HG03139 (cell line): ENCODE data around the gene SGSM2.
A peak's percentile ranks its signal among the peaks of the same experiment; 100 is the strongest.

Source experiments
- ATAC-seq: cut with Tn5 transposase; IDR thresholded peaks from one replicate; pipeline ENCODE4 v1.9.1; 2021; ENCODE audit not compliant: unreplicated experiment

SGSM2 gene

DNA sequence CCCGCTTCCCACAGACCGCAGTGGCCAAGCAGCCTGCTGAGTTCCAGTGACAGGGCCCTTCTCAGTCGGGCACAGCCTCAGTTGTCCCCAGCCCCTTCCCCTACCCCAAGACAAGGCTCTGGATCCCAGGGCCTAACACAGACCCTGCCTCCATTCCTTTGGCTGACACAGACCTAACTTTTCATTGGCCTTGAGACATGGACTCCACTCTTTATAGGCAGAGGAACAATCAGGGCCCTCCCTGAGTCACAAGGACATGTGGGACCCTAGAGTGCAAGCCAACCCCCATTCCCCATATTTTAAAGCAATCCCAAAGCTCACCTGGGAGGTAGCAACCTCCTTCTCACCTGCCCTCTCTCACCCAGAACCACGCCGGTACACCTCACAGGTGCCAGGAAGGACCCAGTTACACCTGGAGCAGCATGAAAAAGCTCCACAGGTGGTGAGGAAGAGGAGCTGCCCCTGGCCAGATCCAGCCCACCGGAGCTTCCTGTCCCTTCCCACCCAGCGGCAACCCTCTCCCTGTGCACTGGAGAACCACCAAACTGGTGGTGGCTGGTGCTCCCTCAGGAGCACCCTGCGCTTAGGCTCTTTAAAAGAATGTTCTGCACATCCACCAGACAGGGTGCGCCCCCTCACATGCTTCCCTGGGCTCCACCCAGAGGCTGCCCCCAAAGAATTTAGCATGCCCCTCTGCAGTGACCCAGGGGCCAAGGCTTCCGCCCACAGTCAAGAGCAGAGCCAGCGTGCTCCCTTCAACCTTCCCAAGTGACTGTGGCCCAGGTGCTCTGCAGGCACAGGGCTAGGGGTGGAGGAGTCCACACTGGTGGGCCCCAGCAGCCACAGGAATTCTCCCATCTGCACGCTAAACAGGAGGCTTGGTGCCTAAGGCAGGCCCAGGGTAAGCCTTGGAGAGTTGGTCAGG, 60.2 kb downstream of the SGSM2 start:
- ATAC-seq: no peak

DNA sequence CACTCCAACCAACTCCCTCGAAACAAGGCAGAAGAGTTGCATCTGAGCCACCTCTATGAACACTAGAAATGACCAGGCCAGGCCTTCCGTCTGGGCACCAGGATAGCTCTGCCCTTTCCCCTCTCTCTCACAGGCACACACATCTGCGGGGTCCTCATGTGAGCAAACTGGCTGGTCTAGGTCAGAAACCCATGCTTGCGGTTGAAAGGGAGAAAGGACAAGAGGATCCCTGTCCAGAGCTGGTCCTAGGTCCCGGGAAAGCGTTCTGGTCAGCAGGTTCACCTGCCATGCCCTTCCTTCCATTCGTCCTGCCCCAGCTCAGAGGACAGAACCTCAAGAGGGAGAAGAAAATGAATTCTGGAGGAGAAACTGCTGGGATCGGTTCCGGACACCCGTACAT, 60.9 kb downstream of the SGSM2 start:
- no peak for ATAC-seq

DNA sequence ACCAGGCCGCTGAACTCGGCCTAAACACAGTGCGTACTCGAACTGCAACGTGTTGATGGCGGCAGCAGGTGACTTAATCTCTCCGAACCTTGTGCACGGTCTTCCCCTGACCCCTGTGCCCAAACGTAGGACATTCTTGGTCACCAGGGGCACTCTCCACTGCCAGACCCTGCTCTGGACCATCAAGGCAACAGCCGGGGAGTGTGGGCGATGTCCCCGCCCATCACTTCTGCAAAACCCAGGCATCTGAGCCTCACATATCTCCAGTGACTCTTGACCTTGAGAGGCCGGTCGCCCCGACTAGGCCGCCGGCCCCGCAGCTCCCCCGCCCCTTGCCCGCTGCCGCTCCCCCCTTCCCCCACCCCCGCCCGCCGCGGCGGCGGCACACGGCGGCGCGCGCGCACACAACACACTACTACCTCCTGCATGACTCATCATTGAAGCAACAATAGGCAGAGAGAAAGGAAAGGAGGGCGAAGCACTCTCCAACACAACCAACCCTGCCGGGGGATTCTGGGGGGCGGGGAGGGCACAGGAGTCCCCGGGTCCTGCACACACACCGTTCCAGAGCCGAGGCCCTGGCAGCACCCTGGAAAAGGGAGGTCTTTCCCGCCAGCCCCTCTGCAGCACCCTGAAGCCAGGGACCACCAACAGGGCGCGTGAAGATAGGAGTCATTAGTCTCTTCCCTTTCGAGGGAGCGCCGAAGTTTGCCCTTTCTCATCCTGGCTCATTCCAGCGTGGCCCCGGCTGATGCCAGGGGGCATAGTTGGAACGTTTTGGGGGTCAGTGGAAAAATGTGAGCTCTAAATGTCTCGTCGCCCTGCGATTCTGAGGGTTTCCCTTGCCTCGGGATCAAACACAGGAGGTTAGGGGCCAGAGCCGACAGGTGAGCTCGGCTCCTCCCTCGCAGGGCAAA, 61.6 kb downstream of the SGSM2 start:
- no peak for ATAC-seq

DNA sequence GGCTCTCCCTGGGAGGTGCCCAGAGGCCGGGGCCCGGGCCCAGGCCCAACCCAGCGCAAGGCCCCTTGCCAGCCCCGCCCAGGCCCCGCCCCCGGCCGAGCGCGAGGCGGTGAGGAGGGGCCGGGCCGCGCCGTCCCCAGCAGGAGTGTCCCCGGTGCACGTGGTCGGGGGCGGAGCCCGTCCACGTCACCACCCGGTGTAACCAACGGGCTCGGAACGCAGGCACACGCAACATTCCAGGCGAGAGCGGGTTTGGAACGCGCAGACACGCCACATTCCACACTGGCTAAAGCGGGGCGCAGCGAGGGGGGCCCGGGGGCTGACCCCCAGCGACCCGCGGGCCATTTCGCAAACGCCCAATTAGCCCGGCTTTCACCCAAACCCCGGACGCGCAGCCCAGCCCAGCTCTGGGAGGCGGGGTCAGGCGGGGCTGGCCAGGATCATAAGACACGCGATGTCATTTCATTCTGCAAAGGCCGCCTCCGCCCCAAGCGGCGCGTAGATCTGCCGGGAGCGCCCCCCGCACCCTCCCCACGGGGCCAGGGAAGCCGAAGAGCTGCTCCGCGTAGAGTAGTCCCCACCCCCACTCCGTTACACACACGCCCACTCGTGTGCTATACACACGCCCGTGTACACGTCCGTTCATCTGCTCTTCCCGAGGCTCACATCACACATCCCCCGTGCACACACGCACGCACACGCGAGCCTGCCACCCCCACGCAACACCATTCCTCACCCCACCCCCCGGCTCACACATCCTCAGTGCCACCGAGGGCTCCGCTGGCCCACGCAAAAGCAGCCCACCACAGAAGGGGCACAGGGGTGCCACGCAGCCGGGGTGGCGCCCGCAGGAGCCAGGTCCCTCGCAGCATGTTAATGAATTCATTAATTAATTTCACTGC, 62.5 kb downstream of the SGSM2 start:
- peak; percentile 37 for ATAC-seq

DNA sequence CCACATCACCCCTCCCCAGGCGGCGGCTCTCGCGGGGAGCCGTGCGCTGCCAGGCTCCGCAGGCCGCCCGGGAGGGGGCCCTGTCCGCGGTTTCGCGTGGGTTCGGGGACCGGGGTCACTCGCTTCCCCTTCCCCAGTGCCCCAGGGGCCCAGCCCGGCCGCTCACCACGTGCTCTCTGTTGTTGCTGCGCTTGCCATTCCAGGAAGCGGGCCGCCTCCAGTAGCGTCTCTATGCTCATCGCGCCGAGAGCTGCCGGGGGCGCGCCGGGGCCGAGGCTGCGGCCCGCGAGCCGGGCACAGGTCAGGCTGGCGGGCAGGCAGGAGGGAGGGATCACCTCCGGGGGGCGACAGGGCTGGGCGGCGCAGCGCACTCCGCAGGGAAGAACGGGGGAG, 63.2 kb downstream of the SGSM2 start:
- no peak for ATAC-seq

DNA sequence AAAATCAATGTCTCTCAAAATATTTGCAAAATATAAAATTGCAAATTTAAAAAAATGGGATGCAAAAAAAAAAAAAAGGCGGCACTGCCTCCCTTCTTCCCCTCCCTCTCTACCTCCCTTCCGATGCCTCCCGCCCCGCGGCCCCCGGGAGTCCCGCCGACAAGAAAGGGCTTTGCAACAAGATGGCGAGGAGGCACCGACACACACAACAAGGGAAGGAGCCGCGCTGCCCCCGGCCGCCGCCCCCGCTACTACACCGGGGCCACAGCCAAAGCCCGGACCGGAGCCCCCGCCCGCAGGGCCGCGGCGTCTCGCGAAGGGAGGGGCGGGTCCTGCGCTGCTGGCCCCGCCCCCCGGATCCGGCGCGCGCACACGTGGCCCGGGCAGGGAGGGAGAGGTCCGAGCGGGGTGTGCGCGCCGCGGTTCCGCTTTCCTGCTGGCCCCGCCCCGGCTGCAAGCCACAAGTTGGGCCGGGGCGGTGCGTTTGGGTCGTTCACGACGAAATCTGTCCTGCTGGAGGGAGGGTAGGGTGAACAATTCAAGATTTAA, 63.6 kb downstream of the SGSM2 start, which contains the start of gene MNT:
MNT (minus strand) TSS at position 184 of the 549 bp plus-strand sequence. CDS start 348 bp downstream, outside the sequence.
- ATAC-seq: peak; percentile 34

DNA sequence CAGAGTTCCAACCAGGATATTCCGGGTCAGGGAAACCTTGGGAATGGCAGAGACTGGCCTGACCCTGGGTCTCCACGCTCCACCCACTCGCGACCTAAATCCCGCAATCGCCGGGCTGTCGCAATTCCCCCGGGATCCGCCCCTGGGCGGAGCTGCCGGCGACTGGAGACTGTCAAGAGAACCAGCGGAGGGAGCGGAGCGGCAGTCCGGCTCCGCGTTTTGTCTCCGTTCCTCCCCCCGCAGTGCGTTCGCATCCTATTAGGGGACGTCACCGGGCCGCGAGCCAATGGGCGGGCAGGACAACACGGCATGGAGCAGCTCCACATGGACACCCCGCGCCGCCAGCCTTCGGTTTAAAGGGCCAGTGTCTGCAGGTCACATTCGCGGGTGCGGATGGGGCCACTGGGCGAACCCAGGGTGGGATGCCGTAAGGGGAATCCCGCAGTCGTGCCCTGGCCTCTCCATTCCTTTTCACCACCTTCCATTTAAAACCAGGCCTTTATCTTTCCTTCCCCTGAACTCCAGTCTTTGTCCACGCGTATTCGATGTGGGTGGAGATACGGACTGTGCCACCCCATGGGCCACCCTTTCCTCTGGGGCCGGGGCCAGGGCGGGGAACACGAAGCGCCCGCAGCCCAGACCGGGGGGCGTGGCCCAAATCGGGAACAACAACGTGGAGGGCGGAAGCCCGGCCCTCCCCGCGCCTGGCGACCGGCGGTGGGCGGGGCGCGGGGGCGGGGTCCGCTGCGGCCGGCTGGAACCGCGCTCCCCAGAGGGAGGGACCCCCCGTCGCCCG, 64.3 kb downstream of the SGSM2 start:
- peak; percentile 41 for ATAC-seq

DNA sequence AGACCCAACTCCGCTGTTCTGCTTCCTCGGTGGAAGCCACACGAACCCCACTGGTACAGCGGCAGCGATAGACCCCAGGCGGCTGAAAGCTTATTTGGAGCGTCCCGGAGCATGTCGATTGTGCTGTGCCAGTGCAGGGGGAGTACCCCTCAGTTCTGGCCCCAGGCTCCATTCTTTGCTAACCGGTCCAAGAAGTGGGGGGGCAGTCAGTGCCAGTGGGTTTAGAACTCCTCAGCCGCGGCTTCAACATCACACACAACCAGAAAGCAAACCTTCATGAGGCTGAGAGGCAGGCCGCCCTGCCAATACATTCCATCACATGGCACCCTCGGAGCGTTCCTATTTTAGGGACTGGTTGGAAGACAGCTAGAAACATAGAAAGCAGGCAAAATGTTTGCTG, 65.2 kb downstream of the SGSM2 start:
- no peak for ATAC-seq

DNA sequence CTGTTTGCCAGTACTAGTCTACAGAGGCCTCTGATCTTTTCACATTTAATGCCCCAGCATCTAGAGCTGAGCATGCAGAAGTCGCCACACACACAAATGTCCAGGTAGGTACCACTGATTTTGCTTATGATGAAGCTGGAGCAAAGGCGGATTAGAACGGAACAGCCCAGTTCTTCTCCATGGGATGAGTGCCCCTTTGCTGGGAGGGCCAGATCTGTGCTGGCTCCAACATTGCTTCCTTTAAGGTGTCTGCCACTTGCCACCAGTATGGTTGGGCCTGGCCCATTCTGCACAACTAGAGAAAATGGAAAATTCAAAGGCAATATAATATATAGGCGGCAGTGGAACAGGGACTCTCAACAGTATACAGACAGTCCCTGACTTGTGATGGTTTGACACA, 65.7 kb downstream of the SGSM2 start:
- no peak for ATAC-seq

DNA sequence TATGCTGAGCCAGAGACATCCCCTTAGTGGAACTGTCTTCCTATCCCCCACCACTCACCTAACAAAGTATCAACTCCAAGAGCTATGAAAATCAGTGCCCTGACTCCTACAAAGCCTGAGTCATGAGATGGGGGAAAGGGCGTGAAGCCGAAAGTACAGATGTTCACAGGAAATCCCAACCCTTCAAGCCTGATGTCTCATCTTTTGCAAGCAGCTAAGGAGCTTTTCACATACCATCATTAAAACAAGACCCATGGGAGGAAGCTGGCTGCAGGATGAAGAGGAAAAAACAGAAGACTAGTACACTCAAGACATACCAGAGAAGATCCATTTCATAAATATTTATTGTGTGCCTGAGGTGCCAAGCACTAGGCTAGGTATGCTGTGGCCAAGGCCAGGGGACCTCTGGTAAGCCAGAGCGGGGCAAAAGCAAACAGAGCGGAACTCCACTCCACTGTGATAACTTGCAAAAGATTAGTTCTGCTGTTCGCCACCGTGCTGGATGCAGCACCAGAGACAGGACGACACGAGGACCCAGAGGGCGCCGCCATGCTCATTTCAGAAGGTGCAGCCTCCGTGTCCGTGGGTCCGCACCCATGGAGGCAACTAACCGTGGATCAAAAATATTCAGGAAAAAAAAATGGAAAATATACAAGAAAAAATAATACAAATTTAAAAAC, 68.1 kb downstream of the SGSM2 start:
- ATAC-seq: no peak

DNA sequence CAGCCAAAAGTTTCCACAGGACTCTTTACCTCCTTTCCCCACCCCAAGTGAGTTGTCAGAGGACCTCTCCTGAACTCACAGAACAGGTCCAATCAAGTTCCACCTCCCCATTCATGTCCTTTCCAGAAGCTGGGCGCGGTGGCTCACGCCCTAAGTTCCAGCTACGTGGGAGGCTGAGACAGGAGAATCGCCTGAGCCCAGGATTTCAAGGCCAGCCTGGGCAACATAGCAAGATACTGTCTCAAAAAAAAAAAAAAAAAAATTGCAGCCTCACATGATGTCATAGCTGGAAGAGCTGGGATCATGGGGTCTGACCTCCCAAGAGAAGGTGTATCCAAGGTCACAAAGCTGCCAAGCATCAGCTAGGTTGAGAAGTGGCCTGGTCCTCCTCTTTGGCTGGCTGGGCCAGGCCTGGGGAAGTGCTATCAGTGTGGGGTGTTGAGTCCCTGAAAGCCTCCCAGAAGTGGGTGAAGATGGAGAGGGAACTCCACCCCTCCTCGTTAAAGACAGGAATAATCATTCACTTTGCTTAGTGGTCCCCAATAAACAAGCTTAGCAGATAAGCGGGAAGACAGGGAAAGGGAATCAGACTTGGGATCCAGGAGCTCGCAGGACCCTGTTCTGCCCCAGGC, 69.1 kb downstream of the SGSM2 start:
- no peak for ATAC-seq

DNA sequence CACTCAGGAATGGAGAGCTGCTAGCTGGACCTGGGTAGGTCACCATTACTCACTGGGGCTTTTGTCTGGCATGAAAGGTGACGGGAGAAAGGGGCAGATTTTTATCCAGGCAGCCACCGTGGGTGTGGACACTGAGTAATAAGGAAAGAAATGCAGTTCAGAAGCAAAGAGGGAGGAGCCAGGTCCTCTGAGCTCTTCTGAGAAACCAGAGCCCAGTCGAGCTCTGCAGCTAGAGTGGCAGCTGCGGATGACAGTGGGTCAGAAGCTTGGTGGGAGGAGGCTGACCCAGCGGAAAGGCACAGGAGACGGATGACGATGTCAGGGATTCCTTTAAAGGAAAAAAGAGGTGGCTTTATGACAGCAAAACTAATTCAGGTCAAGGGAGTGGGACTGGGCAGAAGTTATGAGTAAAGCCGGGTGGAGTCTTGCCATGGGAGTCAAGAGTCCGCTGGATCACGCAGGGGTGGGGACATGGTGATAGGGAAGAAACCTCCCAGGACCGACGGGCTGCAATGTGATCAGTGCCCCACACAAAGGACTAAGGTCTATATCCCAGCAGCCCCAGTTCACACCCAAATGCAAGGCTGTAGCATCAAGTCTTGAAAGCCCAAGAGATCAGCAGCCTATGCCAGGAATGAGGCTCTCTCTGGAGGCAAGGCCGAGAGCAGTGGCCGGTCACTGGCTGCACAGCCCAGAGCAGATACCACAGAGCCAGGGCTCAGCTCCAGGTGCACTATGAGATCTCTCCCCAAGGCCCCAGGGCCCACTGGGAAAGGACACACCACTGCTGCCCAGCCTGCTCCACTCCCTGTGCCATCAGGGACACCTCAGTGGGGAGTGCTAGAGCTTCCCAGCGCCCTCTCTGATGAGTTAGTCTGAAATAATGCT, 69.8 kb downstream of the SGSM2 start:
- no peak for ATAC-seq

DNA sequence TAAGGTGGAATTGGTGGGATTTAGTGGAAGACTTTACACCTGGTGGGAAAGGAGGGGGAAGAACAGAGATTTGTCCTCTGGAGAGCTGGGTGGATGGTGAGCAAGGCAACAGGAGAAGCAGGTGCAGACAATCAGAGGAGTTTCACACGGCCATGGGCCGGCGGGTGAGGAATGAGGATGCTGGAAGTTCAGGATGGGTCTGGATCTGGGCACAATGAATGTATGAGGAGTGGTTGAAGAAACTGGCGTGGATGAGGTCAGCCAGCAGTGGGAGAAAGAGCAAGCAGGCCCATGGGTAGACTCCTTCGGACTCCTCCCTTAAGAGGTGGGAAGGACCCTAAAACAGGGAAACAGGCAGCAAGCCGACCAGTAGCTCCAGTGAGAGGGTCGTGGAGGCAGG, 73.7 kb downstream of the SGSM2 start:
- no peak for ATAC-seq

DNA sequence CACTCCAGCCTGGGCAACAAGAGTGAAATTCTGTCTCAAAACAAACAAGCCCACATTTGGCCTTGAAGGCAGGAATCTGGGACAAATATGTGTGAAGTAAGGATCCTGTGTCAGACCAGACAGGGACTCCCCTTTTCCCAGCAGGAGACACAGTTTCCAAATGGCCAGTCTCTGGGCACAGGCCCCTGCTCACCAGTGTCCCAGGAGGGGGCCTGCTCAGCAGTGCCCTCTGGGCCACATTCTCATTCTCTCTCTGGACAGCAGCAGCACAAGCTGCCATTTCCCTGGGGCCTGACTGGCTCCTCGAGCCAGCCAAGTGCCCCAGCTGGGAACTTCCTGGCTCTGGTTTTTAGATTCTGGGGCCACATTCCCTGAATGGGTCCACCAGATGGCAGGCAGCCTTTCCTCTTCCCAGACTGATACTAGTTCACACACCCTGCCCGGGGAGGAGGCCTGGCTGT, 75.3 kb downstream of the SGSM2 start:
- ATAC-seq: no peak

DNA sequence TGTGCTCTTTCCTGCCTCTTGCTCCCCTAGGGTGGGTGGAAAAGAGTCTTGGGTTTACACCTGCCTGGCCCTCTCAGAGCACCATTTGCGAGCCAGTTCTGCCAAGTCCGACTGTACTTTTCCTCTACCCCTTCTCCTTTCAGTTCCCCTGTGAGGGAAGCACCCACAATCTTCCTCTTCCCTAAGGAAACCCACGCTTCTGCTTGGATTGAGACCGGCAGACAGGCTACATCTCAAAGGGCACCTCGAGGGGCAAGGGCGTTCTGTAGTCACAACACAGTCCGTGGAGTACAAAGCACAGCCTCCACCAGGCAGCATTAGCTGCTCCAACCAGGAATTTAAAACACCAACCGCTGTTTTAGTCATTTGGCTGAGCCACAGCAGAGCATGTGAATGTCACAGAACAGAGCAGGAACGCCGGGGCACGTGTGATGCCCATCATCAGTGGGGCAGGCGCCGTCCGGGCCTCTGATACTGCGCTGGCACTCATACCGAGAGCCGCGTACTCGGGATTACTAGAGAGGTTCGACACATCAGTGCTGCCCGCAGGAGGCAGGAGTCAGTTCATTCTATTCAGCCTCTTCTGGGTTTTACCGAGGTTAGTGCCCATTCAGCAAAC, 77.3 kb downstream of the SGSM2 start:
- ATAC-seq: no peak

DNA sequence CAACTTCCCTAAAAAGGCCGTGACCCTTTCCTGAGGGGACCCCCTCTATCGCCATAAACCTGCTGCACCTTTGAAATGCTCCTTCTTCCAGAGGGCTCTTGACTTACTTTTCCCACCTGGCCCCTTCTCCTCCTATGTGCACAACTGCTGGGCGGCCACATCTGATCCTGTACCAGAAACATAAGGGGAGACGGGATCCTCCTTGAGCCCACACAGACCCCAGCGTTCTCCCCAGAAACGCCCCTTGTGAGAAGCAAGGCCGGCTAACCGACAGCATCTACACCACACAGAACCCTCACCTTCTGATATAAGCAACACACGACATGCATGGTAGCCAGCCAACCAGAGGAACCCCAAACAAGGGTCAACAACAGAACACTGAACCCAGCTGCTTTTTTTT, 77.8 kb downstream of the SGSM2 start:
- no peak for ATAC-seq
